ENCODE data around the gene DHX58. TPM values are rescaled to one million over a fixed set of nuclear protein-coding genes. Genes with fewer than 3 reads are reported as not detected.

The DHX58 gene
- polyA plus RNA-seq, 1 of the 3 experiments (the other 2 are of a cell fraction), result 1.2 TPM

DNA sequence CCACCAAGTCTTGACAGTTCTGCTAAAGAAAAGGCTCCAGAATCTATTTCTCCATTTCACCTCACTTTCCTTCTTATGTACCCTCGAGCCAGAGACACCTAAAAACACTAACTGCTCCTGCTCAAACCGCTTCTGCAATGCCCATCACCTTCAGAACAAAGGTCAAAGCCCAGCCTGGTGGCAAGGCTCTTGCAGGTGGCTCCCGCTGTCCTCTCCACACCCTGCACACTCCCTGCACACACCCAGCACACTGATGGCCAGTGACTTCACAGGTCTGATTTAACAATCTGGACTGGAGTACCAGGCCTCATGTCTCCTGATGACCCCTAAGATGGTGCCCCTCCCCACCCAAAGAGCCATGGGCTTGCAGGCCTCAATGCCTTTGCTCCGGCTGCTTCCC lies 52.3 kb downstream of the DHX58 start:
- POLR2A ChIA-PET, result no interaction called here
- WGBS (ENCODE audit: low lambda C conversion rate), result 63% methylated on average over 4 of the region's 4 CpGs

DNA sequence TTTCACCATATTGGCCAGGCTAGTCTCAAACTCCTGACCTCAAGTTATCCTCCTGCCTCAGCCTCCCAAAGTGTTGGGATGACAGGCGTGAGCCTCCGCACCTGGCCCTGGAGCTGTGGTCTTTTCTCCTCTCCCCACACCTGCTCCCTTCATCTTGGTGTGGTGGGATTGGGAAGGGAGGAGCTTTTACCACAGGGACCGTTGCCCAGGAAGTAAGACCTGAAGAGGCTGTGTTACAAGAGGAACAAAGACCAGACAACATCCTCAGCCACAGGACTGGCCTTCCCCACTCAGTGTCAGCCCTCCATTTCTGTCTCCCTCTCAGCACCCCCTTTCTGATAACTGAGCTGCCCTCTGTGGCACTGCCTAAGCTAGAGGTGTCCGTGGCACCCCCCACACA lies 52.7 kb downstream of the DHX58 start:
- DNase-seq, result no peak
- H3K9me3 ChIP-seq, result no peaks in the 10 kb centered on the region
- no peak overlapping the region for H3K4me3 ChIP-seq (ENCODE audit: low read depth in 2 of 2, low read length in 1 of 2)
- H3K4me1 ChIP-seq (ENCODE audit: control insufficient read depth in 1 of 2, insufficient read depth in 2 of 2, low read depth in 1 of 2, low read length in 1 of 2), result no peaks in the 10 kb centered on the region; a peak in 1 of 4 replicates
- H3K4me2 ChIP-seq, result no peak overlapping the region
- H3K9me2 ChIP-seq, result no peaks in the 10 kb centered on the region
- POLR2A ChIA-PET, result no interaction called here
- WGBS (ENCODE audit: low lambda C conversion rate), result 68% methylated on average over 4 of the region's 4 CpGs
- no peaks in the 10 kb centered on the region for H3K36me3 ChIP-seq (replicated peaks in 1 of 2; ENCODE audit: control insufficient read depth in 1 of 2, insufficient read depth in 2 of 2, low read length in 1 of 2)
- H3K27ac ChIP-seq (ENCODE audit: low read depth in 2 of 2, low read length in 1 of 2), result no peak overlapping the region
- H3K9ac ChIP-seq, result no peak overlapping the region
- CTCF ChIA-PET, result interaction anchor here (1.9 to 3.6 kb wide), 3 partner anchors 8 to 42 kb away, joined by 4 to 16 read pairs (median 6); no protein-coding TSS in a partner anchor
- H3F3A ChIP-seq (replicated peaks; ENCODE audit: insufficient read depth), result no peaks in the 10 kb centered on the region
- no peaks in the 10 kb centered on the region for H3K79me2 ChIP-seq (ENCODE audit: insufficient read depth)
- no peaks in the 10 kb centered on the region for H4K20me1 ChIP-seq (ENCODE audit: insufficient read depth)
- H3K27me3 ChIP-seq (ENCODE audit: insufficient read depth), result no peaks in the 10 kb centered on the region
- no peak overlapping the region for H2AFZ ChIP-seq (ENCODE audit: low read depth)
- TF ChIP-seq, protein P1, sequence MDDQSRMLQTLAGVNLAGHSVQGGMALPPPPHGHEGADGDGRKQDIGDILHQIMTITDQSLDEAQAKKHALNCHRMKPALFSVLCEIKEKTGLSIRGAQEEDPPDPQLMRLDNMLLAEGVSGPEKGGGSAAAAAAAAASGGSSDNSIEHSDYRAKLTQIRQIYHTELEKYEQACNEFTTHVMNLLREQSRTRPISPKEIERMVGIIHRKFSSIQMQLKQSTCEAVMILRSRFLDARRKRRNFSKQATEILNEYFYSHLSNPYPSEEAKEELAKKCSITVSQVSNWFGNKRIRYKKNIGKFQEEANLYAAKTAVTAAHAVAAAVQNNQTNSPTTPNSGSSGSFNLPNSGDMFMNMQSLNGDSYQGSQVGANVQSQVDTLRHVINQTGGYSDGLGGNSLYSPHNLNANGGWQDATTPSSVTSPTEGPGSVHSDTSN (IDR thresholded peaks at IDR 0.05), result no peak
- TF ChIP-seq CHD2 (IDR thresholded peaks at IDR 0.05; ENCODE audit: low read length, partially characterized antibody), result no peak
- no peak for TF ChIP-seq GABPA (IDR thresholded peaks at IDR 0.05; ENCODE audit: low read depth)
- TF ChIP-seq FOXM1 (IDR thresholded peaks at IDR 0.05; ENCODE audit: low read depth), result no peak
- TF ChIP-seq MXI1 (IDR thresholded peaks at IDR 0.05; ENCODE audit: low read depth, low read length), result no peak
- TF ChIP-seq TCF12 (IDR thresholded peaks at IDR 0.05), result no peak
- no peak for TF ChIP-seq POLR2AphosphoS5 (IDR thresholded peaks at IDR 0.05; ENCODE audit: low read depth, low read length)
- TF ChIP-seq, protein P2, sequence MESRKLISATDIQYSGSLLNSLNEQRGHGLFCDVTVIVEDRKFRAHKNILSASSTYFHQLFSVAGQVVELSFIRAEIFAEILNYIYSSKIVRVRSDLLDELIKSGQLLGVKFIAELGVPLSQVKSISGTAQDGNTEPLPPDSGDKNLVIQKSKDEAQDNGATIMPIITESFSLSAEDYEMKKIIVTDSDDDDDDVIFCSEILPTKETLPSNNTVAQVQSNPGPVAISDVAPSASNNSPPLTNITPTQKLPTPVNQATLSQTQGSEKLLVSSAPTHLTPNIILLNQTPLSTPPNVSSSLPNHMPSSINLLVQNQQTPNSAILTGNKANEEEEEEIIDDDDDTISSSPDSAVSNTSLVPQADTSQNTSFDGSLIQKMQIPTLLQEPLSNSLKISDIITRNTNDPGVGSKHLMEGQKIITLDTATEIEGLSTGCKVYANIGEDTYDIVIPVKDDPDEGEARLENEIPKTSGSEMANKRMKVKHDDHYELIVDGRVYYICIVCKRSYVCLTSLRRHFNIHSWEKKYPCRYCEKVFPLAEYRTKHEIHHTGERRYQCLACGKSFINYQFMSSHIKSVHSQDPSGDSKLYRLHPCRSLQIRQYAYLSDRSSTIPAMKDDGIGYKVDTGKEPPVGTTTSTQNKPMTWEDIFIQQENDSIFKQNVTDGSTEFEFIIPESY (IDR thresholded peaks at IDR 0.05; ENCODE audit: borderline replicate concordance, low read depth), result no peak
- TF ChIP-seq TEAD4 (IDR thresholded peaks at IDR 0.05; ENCODE audit: borderline replicate concordance, insufficient read depth), result no peak
- no peak for TF ChIP-seq TAF1 (IDR thresholded peaks at IDR 0.05; ENCODE audit: borderline replicate concordance, low read depth, low read length)
- no peak for TF ChIP-seq EZH2phosphoT487 (IDR thresholded peaks at IDR 0.05; ENCODE audit: borderline replicate concordance, low read depth)

More for the DNA sequence above, 52.3 kb downstream of the DHX58 start:
- Histone ChIP-seq H3K4me1 (ENCODE audit: control insufficient read depth in 1 of 2, insufficient read depth in 2 of 2, low read depth in 1 of 2, low read length in 1 of 2) (no peaks in the 10 kb centered on the region; a peak in 1 of 4 replicates), H4K20me1 (ENCODE audit: insufficient read depth) (no peaks in the 10 kb centered on the region), H3K27ac (ENCODE audit: low read depth in 2 of 2, low read length in 1 of 2) (no peak overlapping the region), H3K9ac (no peak overlapping the region), H3K9me2 (no peaks in the 10 kb centered on the region), H3K36me3 (replicated peaks in 1 of 2; ENCODE audit: control insufficient read depth in 1 of 2, insufficient read depth in 2 of 2, low read length in 1 of 2) (no peaks in the 10 kb centered on the region), H3K27me3 (ENCODE audit: insufficient read depth) (no peaks in the 10 kb centered on the region), H3F3A (replicated peaks; ENCODE audit: insufficient read depth) (no peaks in the 10 kb centered on the region), H3K4me3 (ENCODE audit: low read depth in 2 of 2, low read length in 1 of 2) (no peak overlapping the region), H3K79me2 (ENCODE audit: insufficient read depth) (no peaks in the 10 kb centered on the region), H2AFZ (ENCODE audit: low read depth) (no peak overlapping the region), H3K9me3 (no peaks in the 10 kb centered on the region), H3K4me2 (no peak overlapping the region)
- CTCF ChIA-PET, result interaction anchor here (1.9 to 3.6 kb wide), 3 partner anchors 7 to 41 kb away, joined by 4 to 16 read pairs (median 6); no protein-coding TSS in a partner anchor
- no peak for TF ChIP-seq SIN3A (IDR thresholded peaks at IDR 0.05; ENCODE audit: borderline replicate concordance, low read depth, low read length)
- TF ChIP-seq, protein P3, sequence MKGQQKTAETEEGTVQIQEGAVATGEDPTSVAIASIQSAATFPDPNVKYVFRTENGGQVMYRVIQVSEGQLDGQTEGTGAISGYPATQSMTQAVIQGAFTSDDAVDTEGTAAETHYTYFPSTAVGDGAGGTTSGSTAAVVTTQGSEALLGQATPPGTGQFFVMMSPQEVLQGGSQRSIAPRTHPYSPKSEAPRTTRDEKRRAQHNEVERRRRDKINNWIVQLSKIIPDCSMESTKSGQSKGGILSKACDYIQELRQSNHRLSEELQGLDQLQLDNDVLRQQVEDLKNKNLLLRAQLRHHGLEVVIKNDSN (IDR thresholded peaks at IDR 0.05; ENCODE audit: borderline replicate concordance, low read depth), result no peak
- TF ChIP-seq ELF1 (IDR thresholded peaks at IDR 0.05), result no peak
- TF ChIP-seq POLR2AphosphoS5 (IDR thresholded peaks at IDR 0.05; ENCODE audit: low read depth, low read length), result no peak
- TF ChIP-seq NRF1 (IDR thresholded peaks at IDR 0.05; ENCODE audit: low read depth, low read length), result no peak
- TF ChIP-seq, protein P2 (IDR thresholded peaks at IDR 0.05; ENCODE audit: borderline replicate concordance, low read depth), result no peak
- no peak for TF ChIP-seq JUND (IDR thresholded peaks at IDR 0.05)
- TF ChIP-seq, protein P1 (IDR thresholded peaks at IDR 0.05), result no peak
- TF ChIP-seq GATA2 (CRISPR knock-in tag; IDR thresholded peaks at IDR 0.05), result no peak
- TF ChIP-seq FOXM1 (IDR thresholded peaks at IDR 0.05; ENCODE audit: low read depth), result no peak
- TF ChIP-seq, protein P4, sequence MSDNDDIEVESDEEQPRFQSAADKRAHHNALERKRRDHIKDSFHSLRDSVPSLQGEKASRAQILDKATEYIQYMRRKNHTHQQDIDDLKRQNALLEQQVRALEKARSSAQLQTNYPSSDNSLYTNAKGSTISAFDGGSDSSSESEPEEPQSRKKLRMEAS (IDR thresholded peaks at IDR 0.05; ENCODE audit: low read depth), result no peak
- no peak for TF ChIP-seq TCF12 (IDR thresholded peaks at IDR 0.05)
- TF ChIP-seq FOXJ3 (CRISPR knock-in tag; IDR thresholded peaks at IDR 0.05), result no peak
- TF ChIP-seq FOSL2 (IDR thresholded peaks at IDR 0.05; ENCODE audit: borderline replicate concordance, low read depth), result no peak
- no peak for TF ChIP-seq NFIC (IDR thresholded peaks at IDR 0.05; ENCODE audit: borderline replicate concordance)
- no peak for TF ChIP-seq MXI1 (IDR thresholded peaks at IDR 0.05; ENCODE audit: low read depth, low read length)
- no peak for TF ChIP-seq YY1 (IDR thresholded peaks at IDR 0.05; ENCODE audit: low read depth)
- TF ChIP-seq SMC3 (IDR thresholded peaks at IDR 0.05; ENCODE audit: low read depth, low read length), result no peak
- DNase-seq, result no peak

Measured in SK-N-SH (cell line).